Endometrial microvascular endothelial cells (primary cell): ENCODE measurements around the gene ITGAD. TPM values are rescaled to one million over a fixed set of nuclear protein-coding genes. Genes with fewer than 3 reads are reported as not detected.

Experiments used
- in situ Hi-C: cut with HindIII; loops from 2 replicates; pipeline ENCODE4 v1.10.0; 2017; ENCODE audit warnings: low sequenced_read_pairs, low pct_unique_long_range_greater_than_20kb; ENCODE audit errors: inconsistent ontology term
- total RNA-seq: library from RNA; depleted of rRNA; stranded (reverse); fragments of >200 nt; gene quantifications from one replicate; pipeline ENCODE4 v1.2.3, GENCODE V29; 2015; ENCODE audit errors: inconsistent ontology term

Gene ITGAD
- not detected for total RNA-seq

GRCh38 chr16:31393056-31393455, at the start of gene ITGAD:
TSS of gene ITGAD (plus strand) at chr16:31393335. CDS start at chr16:31393361, 26 bp downstream.
- in situ Hi-C loops, result no loop called here

DNA sequence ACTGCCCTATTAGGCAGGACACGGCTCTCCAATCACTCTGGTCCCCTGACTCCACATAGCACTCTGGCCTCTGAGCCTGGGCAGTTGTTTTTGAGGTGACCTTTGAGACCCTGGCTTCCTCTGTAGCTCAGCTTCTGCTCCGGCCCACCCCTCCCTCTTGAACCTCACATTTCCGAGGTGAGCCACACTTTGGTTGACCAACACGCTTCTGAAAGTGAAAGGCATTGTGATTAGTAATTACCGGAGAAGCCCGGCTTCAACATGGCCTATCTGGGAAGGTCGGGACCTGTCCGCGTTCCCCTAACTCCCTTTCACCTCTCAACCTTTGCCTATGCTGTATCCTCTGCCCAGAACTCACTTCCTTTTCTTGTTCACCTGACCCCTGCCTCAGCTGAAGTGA, 48.4 kb upstream of the ITGAD start:
- in situ Hi-C loops, result no loop called here

DNA sequence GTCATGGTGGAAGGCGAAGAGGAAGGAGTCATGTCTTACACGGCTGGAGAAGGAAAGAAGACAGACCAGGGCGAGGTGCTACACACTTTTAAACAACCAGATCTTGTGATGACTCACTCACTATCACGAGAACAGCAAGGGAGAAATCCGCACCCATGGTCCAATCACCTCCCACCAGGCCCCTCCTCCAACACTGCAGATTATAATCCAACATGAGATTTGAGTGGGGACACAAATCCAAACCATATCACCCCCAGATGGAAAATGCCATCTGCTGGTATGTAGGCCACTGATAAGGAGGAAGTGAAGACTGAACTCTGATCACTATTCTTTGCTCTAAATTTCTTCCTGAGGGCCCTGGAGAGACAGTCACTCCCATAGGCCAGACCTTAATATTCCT, 45.7 kb upstream of the ITGAD start:
- in situ Hi-C loops, result no loop called here

- in situ Hi-C loops, result no loop called here
These were observed 44.6 kb upstream of the ITGAD start for GRCh38 chr16:31348579-31348978.

GRCh38 chr16:31350275-31351005, 42.7 kb upstream of the ITGAD start:
- in situ Hi-C loops, result no loop called here

DNA sequence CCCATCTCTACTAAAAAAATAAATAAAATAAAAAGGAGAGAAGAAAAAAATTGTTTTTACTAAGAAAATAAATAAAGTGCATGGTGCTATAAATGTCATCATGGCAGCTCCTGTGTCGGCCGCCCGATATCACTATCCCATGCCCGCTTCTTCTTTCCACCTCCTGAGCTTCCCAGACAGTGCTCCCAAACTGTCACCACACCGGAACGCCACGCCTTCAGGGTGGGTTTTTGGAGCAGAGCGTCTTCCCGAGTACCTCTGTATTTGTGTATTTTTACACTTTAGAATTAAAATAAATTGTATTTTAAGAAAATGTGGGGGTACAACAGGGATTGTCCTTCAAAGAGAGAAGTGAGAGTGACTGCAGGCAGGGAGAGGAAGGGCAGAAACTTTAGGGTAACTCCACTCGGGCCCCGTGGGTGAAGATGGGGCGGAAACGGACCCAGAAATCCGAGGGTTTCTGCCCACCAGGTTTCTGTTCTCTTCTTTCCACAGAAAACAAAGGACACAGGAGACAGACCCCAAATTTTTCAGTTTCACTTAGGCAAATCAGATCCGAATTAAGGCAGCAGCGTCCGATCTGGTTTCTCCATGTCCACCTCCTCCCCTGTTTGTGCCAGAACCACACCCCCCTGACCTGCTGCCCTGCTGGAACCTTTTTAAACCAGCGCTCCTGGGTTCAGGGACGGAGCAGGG, 41.7 kb upstream of the ITGAD start:
- in situ Hi-C loops, result no loop called here

DNA sequence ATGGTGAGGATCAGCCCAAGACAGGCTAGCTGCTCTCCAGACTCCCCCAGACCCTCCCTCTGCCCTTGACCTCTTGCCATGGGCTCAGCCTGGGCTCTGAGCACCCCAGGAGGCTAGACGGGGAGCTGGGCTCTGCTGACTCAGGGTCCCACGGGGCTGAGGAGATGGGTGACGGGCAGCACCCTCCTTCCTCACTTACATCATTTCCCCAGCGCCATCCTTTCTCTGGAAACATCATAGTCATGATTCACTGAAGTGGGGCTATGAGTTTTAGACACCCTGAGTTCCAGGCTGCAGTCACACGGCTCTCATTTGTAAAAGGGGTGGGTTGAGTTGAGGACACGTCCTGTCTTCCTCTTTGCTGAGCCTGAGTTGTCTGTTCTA, 41.2 kb upstream of the ITGAD start:
- in situ Hi-C loops, result no loop called here

GRCh38 chr16:31352376-31353115, 40.6 kb upstream of the ITGAD start:
- in situ Hi-C loops, result no loop called here

- in situ Hi-C loops, result no loop called here
These were observed 38.5 kb upstream of the ITGAD start, which contains the start of gene ITGAX for GRCh38 chr16:31354394-31355291. TSS of gene ITGAX (plus strand) at chr16:31355176. CDS start at chr16:31355255, 79 bp downstream.

- in situ Hi-C loops, result no loop called here
These were observed 37.6 kb upstream of the ITGAD start for GRCh38 chr16:31355431-31356100.

GRCh38 chr16:31356566-31357323, 36.4 kb upstream of the ITGAD start:
- in situ Hi-C loops, result no loop called here

DNA sequence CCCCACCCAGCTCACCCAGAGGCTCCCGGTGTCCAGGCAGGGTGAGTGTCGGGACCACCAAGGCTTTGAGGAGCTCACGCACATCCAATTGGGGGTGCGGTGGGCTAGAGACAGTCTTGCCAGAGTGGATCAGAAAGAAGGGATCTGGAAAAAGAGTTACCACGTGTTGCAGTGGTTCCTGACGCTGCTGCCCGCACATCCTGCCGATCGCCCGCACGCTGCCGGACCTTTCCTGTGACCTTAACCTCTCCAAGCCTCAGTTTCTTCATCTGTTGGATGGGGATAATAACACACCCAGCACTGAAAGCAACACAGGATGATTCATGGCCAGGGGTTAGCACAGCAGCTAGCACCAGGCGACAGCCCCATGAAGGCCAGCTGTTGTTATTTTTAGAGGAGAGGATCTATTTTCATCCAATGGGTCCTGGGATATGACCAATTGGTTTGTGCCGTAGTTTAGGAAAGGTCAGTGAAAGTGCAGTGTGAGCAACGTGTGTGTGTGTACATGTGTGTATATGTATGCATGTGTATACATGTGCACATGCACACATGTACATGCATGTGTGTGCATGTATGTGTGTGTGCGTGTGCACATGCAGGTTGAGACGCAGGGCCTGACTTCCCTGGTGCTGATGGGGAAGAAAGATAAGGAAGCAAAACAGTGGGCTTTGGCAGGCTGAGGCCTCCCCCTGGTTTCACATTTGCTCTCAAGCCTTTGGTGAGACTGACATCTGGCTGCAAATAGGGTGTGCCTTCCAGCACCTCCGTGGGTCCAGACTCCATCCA, 35.6 kb upstream of the ITGAD start:
- in situ Hi-C loops, result no loop called here

GRCh38 chr16:31360251-31360650, 32.9 kb upstream of the ITGAD start:
- in situ Hi-C loops, result no loop called here

GRCh38 chr16:31361201-31362110, 31.7 kb upstream of the ITGAD start:
- in situ Hi-C loops, result no loop called here

GRCh38 chr16:31362476-31363405, 30.4 kb upstream of the ITGAD start:
- in situ Hi-C loops, result no loop called here
